B cell (primary cell): ENCODE results near the gene GHSR. TPM values are rescaled to one million over a fixed set of nuclear protein-coding genes. Genes with fewer than 3 reads are reported as not detected.

Experiments
- ATAC-seq: fragments of 200-7000 bp; cut with Tn5 transposase; one replicate; pipeline ENCODE4 v1.10.0; 2021; ENCODE audit warnings: low read depth, mild to moderate bottlenecking, moderate number of reproducible peaks, moderate library complexity
- CTCF ChIA-PET: fragments of 350-600 bp; sonication (Branson Sonifier 250); formaldehyde crosslinking; loops from one replicate; lab custom pipeline; 2021; ENCODE audit warnings: antibody characterized with exemption, inconsistent platforms; lab: Charles Lee
- POLR2A ChIA-PET: fragments of 350-600 bp; sonication (Branson Sonifier 250); formaldehyde crosslinking; loops from one replicate; lab custom pipeline; 2021; ENCODE audit warnings: antibody characterized with exemption; lab: Charles Lee
- DNase-seq: peaks from one replicate; pipeline ENCODE4 v3.0.0; 2013
- H2AFZ ChIP-seq: 2 replicates; pipeline ENCODE4 v1.6.1; 2012; ENCODE audit warnings: mild to moderate bottlenecking, low read depth, low read length; ENCODE audit not compliant: insufficient read depth, poor library complexity, severe bottlenecking
- H3K27ac ChIP-seq, 2 donors: 1 replicate in 1 of 2; 2 replicates in 1 of 2; pipeline ENCODE4 v1.5.1; 2012 to 2013; ENCODE audit warnings: low read length in 2 of 2, mild to moderate bottlenecking in 2 of 2, moderate library complexity in 1 of 2
- H3K27me3 ChIP-seq, 4 experiments: fragments of 200-600 bp in 1 of 4; sonication (generic) in 1 of 4; replicated peaks in 1 of 4; 1 replicate in 2 of 4; 2 replicates in 2 of 4; pipeline versions ENCODE4 v1.6.1 to v1.7.0; 2013 to 2016; ENCODE audit warnings: low read length in 3 of 4, mild to moderate bottlenecking in 2 of 4, mixed read lengths in 1 of 4, moderate library complexity in 1 of 4; ENCODE audit not compliant: insufficient read depth in 4 of 4, control insufficient read depth in 3 of 4; ENCODE audit errors: control extremely low read depth in 1 of 4
- H3K36me3 ChIP-seq, 2 experiments: replicated peaks in 1 of 2; 1 replicate in 1 of 2; 2 replicates in 1 of 2; pipeline versions ENCODE4 v1.6.1 to v1.7.1; 2013; ENCODE audit warnings: low read length in 1 of 2; ENCODE audit not compliant: insufficient read depth in 2 of 2, control insufficient read depth in 1 of 2; ENCODE audit errors: control extremely low read depth in 1 of 2, extremely low read depth in 1 of 2
- H3K4me1 ChIP-seq, 2 donors: fragments of 200-600 bp in 1 of 2; sonication (generic) in 1 of 2; 1 replicate in 1 of 2; 2 replicates in 1 of 2; pipeline versions ENCODE4 v1.5.1 to v1.6.1; 2013 to 2017; ENCODE audit warnings: low read length in 2 of 2; ENCODE audit not compliant: control insufficient read depth in 2 of 2, insufficient read depth in 2 of 2
- H3K4me2 ChIP-seq: replicated peaks from 2 replicates; pipeline ENCODE3; 2012; ENCODE audit warnings: mild to moderate bottlenecking, low read depth, low read length; ENCODE audit not compliant: poor library complexity, severe bottlenecking
- H3K4me3 ChIP-seq, 5 experiments: fragments of 200-600 bp in 1 of 5; sonication (generic) in 1 of 5; 1 replicate in 3 of 5; 2 replicates in 2 of 5; pipeline versions ENCODE4 v1.5.1 to v1.7.0; 2011 to 2016; ENCODE audit warnings: low read length in 4 of 5, mild to moderate bottlenecking in 4 of 5, low read depth in 2 of 5, control low read depth in 1 of 5, moderate library complexity in 1 of 5; ENCODE audit not compliant: insufficient read depth in 1 of 5; ENCODE audit errors: control extremely low read depth in 1 of 5, extremely low read depth in 1 of 5
- H3K79me2 ChIP-seq: fragments of 200-600 bp; sonication (generic); one replicate; pipeline ENCODE4 v1.6.0; 2016; ENCODE audit warnings: low read length; ENCODE audit not compliant: control insufficient read depth, insufficient read depth
- H3K9ac ChIP-seq: fragments of 200-600 bp; sonication (generic); 2 replicates; pipeline ENCODE4 v1.6.1; 2017; ENCODE audit warnings: mild to moderate bottlenecking, low read length, moderate library complexity
- H3K9me3 ChIP-seq, 3 donors: one replicate each; pipeline versions ENCODE4 v1.6.1 to v1.7.1; 2013; ENCODE audit warnings: low read length in 2 of 3; ENCODE audit not compliant: control insufficient read depth in 2 of 3, insufficient read depth in 1 of 3; ENCODE audit errors: control extremely low read depth in 1 of 3
- H4K20me1 ChIP-seq: 2 replicates; pipeline ENCODE4 v1.6.0; 2012; ENCODE audit warnings: mild to moderate bottlenecking, low read length; ENCODE audit not compliant: insufficient read depth, control insufficient read depth, poor library complexity, severe bottlenecking
- H3K27ac Mint-ChIP-seq: one replicate; pipeline ENCODE4 v1.8.0; 2021; ENCODE audit warnings: mixed read lengths
- H3K27me3 Mint-ChIP-seq: one replicate; pipeline ENCODE4 v1.8.0; 2021; ENCODE audit warnings: mixed read lengths
- H3K4me1 Mint-ChIP-seq: one replicate; pipeline ENCODE4 v1.8.0; 2021; ENCODE audit warnings: mixed read lengths
- H3K4me3 Mint-ChIP-seq: one replicate; pipeline ENCODE4 v1.8.0; 2021; ENCODE audit warnings: mixed read lengths
- H3K9me3 Mint-ChIP-seq: one replicate; pipeline ENCODE4 v1.8.0; 2022; ENCODE audit warnings: mixed read lengths; ENCODE audit not compliant: insufficient read depth
- CTCF ChIP-seq: fragments of 200-600 bp; IDR thresholded peaks from one replicate; pipeline ENCODE4 v1.8.0; 2022; ENCODE audit warnings: antibody characterized with exemption, mild to moderate bottlenecking
- EZH2 ChIP-seq: IDR thresholded peaks from 2 replicates; pipeline ENCODE4 v1.6.1; 2012; ENCODE audit warnings: borderline replicate concordance, low read depth, mild to moderate bottlenecking, moderate library complexity, low read length; ENCODE audit not compliant: insufficient read depth, poor library complexity, severe bottlenecking
- WGBS: methylation state at CpG from one replicate; pipeline ENCODE4 v1.1.5; 2013; ENCODE audit warnings: missing lambda C conversion rate; ENCODE audit not compliant: insufficient coverage; 5-methylcytosine and 5-hydroxymethylcytosine counted together
- intact Hi-C: fragments of 100-400 bp; cut with micrococcal nuclease; formaldehyde crosslinking; loops from one replicate; pipeline ENCODE4 v1.10.0; 2022
- polyA plus RNA-seq: library from polyadenylated mRNA; depleted of rRNA; stranded (reverse); fragments of >200 nt; gene quantifications from 2 replicates; pipeline ENCODE4 v1.2.3, GENCODE V29; 2012
- total RNA-seq, 2 donors: library from RNA; stranded (reverse); fragments of 120-200 nt in 1 of 2; gene quantifications; 1 replicate in 1 of 2; 2 replicates in 1 of 2; pipeline versions ENCODE4 v1.2.3 to v1.2.4, GENCODE V29; 2013 to 2022

Gene GHSR
- total and polyA plus RNA-seq, 2 donors (not counting 1 experiment from before 2014, with no cell fraction given): not detected

GRCh38 chr3:172465281-172465680 lies 17.0 kb upstream of the GHSR start:
- TF ChIP-seq EZH2: no peak
- no peak for TF ChIP-seq CTCF
- DNase-seq (no peak), ATAC-seq (no peak)
- Histone ChIP-seq H4K20me1 (no peaks in the 10 kb centered on the region), H3K4me1 (no peaks in the 10 kb centered on the region), H3K27me3 (peaks cover 0 to 3% (median 0%) of the 10 kb centered on the region in 4 experiments), H3K27ac (no peak overlapping the region), H3K36me3 (no peaks in the 10 kb centered on the region), H3K9ac (no peak overlapping the region), H3K4me2 (no peak overlapping the region), H2AFZ (no peak overlapping the region), H3K4me3 (no peak overlapping the region), H3K79me2 (no peaks in the 10 kb centered on the region), H3K9me3 (no peaks in the 10 kb centered on the region)
- Mint-ChIP-seq H3K27ac (no peak overlapping the region), H3K4me1 (no peaks in the 10 kb centered on the region), H3K4me3 (no peak overlapping the region), H3K9me3 (peaks cover 1% of the 10 kb centered on the region), H3K27me3 (peaks cover 26% of the 10 kb centered on the region)
- ChIA-PET POLR2A (no interaction called here), CTCF (interaction anchor here (0.6 to 1.5 kb wide), 2 partner anchors 12 to 125 kb away, joined by 6 read pairs; no protein-coding TSS in a partner anchor)
- intact Hi-C loops: no loop called here

- H2AFZ ChIP-seq: no peak overlapping the region
- TF ChIP-seq CTCF: no peak
- no peak for TF ChIP-seq EZH2
- H3K9ac ChIP-seq: no peak overlapping the region
- DNase-seq (no peak), ATAC-seq (no peak)
- no peak overlapping the region for H3K4me3 ChIP-seq
- Mint-ChIP-seq H3K9me3 (peaks cover 1% of the 10 kb centered on the region), H3K4me3 (no peak overlapping the region), H3K4me1 (no peaks in the 10 kb centered on the region), H3K27ac (no peak overlapping the region), H3K27me3 (peaks cover 26% of the 10 kb centered on the region)
- H3K9me3 ChIP-seq: no peaks in the 10 kb centered on the region
- H3K27ac ChIP-seq: no peak overlapping the region
- intact Hi-C loops: no loop called here
- ChIA-PET POLR2A (no interaction called here), CTCF (interaction anchor here (0.6 to 1.5 kb wide), 2 partner anchors 13 to 612 kb away, joined by 4 to 6 read pairs; no protein-coding TSS in a partner anchor)
- no CpG with 5 or more reads among the region's 6 CpGs for WGBS
- no peaks in the 10 kb centered on the region for H3K4me1 ChIP-seq
- no peak overlapping the region for H3K4me2 ChIP-seq
- H4K20me1 ChIP-seq: no peaks in the 10 kb centered on the region
- no peaks in the 10 kb centered on the region for H3K79me2 ChIP-seq
- H3K36me3 ChIP-seq: no peaks in the 10 kb centered on the region
- H3K27me3 ChIP-seq: peaks cover 0 to 3% (median 0%) of the 10 kb centered on the region in 4 experiments
Measured at GRCh38 chr3:172464306-172464705, 16.1 kb upstream of the GHSR start.
